Activated B cell treated with CpG ODN at 0.5 μM for 24 hours (primary cell): Measurements from ENCODE around the gene ATP6V1G1. TPM values are rescaled to one million over a fixed set of nuclear protein-coding genes. Genes with fewer than 3 reads are reported as not detected.

Source experiments
- ATAC-seq: fragments of 200-7000 bp; cut with Tn5 transposase; one replicate; pipeline ENCODE4 v1.10.0; 2021; ENCODE audit warnings: low read depth, mild to moderate bottlenecking, moderate library complexity
- CTCF ChIA-PET: fragments of 350-600 bp; sonication (Branson Sonifier 250); formaldehyde crosslinking; loops from one replicate; lab custom pipeline; 2021; ENCODE audit warnings: antibody characterized with exemption; lab: Charles Lee
- POLR2A ChIA-PET: fragments of 350-600 bp; sonication (Branson Sonifier 250); formaldehyde crosslinking; loops from one replicate; lab custom pipeline; 2021; ENCODE audit warnings: antibody characterized with exemption; lab: Charles Lee
- DNase-seq: peaks from one replicate; pipeline ENCODE4 v3.0.0; 2022
- H3K27ac Mint-ChIP-seq: one replicate; pipeline ENCODE4 v1.8.0; 2020; ENCODE audit warnings: mixed read lengths
- H3K27me3 Mint-ChIP-seq: one replicate; pipeline ENCODE4 v1.8.0; 2021; ENCODE audit warnings: mixed read lengths
- H3K36me3 Mint-ChIP-seq: one replicate; pipeline ENCODE4 v1.8.0; 2021; ENCODE audit warnings: low read depth, mixed read lengths
- H3K4me1 Mint-ChIP-seq: one replicate; pipeline ENCODE4 v1.8.0; 2021; ENCODE audit warnings: mixed read lengths
- H3K4me3 Mint-ChIP-seq: one replicate; pipeline ENCODE4 v1.8.0; 2020; ENCODE audit warnings: mild to moderate bottlenecking, mixed read lengths
- H3K9me3 Mint-ChIP-seq: one replicate; pipeline ENCODE4 v1.8.0; 2020; ENCODE audit warnings: mixed read lengths
- intact Hi-C: fragments of 100-400 bp; cut with micrococcal nuclease; formaldehyde crosslinking; loops from one replicate; pipeline ENCODE4 v1.15.1; 2024
- total RNA-seq: library from RNA; stranded (reverse); gene quantifications from 2 replicates; pipeline ENCODE4 v1.2.3, GENCODE V29; 2022
- TF ChIP-seq, protein P1 (sequence below): fragments of 200-600 bp; IDR thresholded peaks from one replicate; pipeline ENCODE4 v1.8.0; 2022; ENCODE audit warnings: antibody characterized with exemption, mild to moderate bottlenecking

Gene ATP6V1G1
- total RNA-seq, 1 donor from 2014 or later = 68.4 TPM

- ChIA-PET CTCF (no interaction called here), POLR2A (no interaction called here)
- intact Hi-C loops = no loop called here
- Mint-ChIP-seq H3K9me3 (no peaks in the 10 kb centered on the region), H3K36me3 (no peaks in the 10 kb centered on the region), H3K4me3 (no peak overlapping the region), H3K27me3 (no peaks in the 10 kb centered on the region), H3K4me1 (peaks cover 7% of the 10 kb centered on the region), H3K27ac (no peak overlapping the region)
- ATAC-seq = no peak
- TF ChIP-seq, protein P1, sequence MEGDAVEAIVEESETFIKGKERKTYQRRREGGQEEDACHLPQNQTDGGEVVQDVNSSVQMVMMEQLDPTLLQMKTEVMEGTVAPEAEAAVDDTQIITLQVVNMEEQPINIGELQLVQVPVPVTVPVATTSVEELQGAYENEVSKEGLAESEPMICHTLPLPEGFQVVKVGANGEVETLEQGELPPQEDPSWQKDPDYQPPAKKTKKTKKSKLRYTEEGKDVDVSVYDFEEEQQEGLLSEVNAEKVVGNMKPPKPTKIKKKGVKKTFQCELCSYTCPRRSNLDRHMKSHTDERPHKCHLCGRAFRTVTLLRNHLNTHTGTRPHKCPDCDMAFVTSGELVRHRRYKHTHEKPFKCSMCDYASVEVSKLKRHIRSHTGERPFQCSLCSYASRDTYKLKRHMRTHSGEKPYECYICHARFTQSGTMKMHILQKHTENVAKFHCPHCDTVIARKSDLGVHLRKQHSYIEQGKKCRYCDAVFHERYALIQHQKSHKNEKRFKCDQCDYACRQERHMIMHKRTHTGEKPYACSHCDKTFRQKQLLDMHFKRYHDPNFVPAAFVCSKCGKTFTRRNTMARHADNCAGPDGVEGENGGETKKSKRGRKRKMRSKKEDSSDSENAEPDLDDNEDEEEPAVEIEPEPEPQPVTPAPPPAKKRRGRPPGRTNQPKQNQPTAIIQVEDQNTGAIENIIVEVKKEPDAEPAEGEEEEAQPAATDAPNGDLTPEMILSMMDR = no peak
- no peak for DNase-seq
Observed at GRCh38 chr9:114580609-114581193, 6.9 kb upstream of the ATP6V1G1 start.

- Mint-ChIP-seq H3K27me3 (no peaks in the 10 kb centered on the region), H3K36me3 (peaks cover 11% of the 10 kb centered on the region), H3K4me3 (no peak overlapping the region), H3K9me3 (no peaks in the 10 kb centered on the region), H3K27ac (no peak overlapping the region), H3K4me1 (peaks cover 17% of the 10 kb centered on the region)
- CTCF ChIA-PET = interaction anchor here (0.7 to 1.2 kb wide), 2 partner anchors 9 to 70 kb away, joined by 3 read pairs; no protein-coding TSS in a partner anchor
- POLR2A ChIA-PET = interaction anchor here (1.7 kb wide), 1 partner anchor 9 kb away, joined by 9 read pairs; no protein-coding TSS in a partner anchor
- no peak for DNase-seq
- no peak for ATAC-seq
- TF ChIP-seq, protein P1 = no peak
- intact Hi-C loops = no loop called here
Observed at GRCh38 chr9:114583371-114584155, 4.0 kb upstream of the ATP6V1G1 start.

- DNase-seq (no peak), ATAC-seq (no peak)
- H3K4me1 Mint-ChIP-seq = peaks cover 59% of the 10 kb centered on the region
- peak overlapping the region; percentile 99 for H3K4me3 Mint-ChIP-seq
- H3K9me3 Mint-ChIP-seq = no peaks in the 10 kb centered on the region
- CTCF ChIA-PET = interaction anchor here (0.6 to 7.1 kb wide), 5 partner anchors 50 to 182 kb away, joined by 3 to 136 read pairs (median 6); no protein-coding TSS in a partner anchor
- intact Hi-C loops = loop anchor here (1.0 kb wide), 1 partner anchor 84 kb away; no protein-coding TSS in a partner anchor
- peaks cover 34% of the 10 kb centered on the region for H3K36me3 Mint-ChIP-seq
- TF ChIP-seq, protein P1 = no peak
- H3K27me3 Mint-ChIP-seq = no peaks in the 10 kb centered on the region
- POLR2A ChIA-PET = interaction anchor here (0.7 to 11.7 kb wide), 24 partner anchors 12 to 239 kb away, joined by 3 to 161 read pairs (median 5); partner anchors contain the start of genes AKNA and TMEM268
- H3K27ac Mint-ChIP-seq = peak overlapping the region; percentile 99
Observed at GRCh38 chr9:114588210-114588609, 641 bp downstream of the ATP6V1G1 start.

- H3K27ac Mint-ChIP-seq = peak overlapping the region; percentile 99
- H3K9me3 Mint-ChIP-seq = no peaks in the 10 kb centered on the region
- peaks cover 64% of the 10 kb centered on the region for H3K4me1 Mint-ChIP-seq
- H3K4me3 Mint-ChIP-seq = peak overlapping the region; percentile 99
- no peak for DNase-seq
- ChIA-PET CTCF (interaction anchor here (1.0 to 7.1 kb wide), 3 partner anchors 51 to 183 kb away, joined by 3 to 136 read pairs (median 3); no protein-coding TSS in a partner anchor), POLR2A (interaction anchor here (0.7 to 11.7 kb wide), 13 partner anchors 11 to 201 kb away, joined by 3 to 161 read pairs (median 5); partner anchors contain the start of genes AKNA and TMEM268)
- TF ChIP-seq, protein P1 = no peak
- intact Hi-C loops = loop anchor here (1.0 kb wide), 1 partner anchor 85 kb away; no protein-coding TSS in a partner anchor
- ATAC-seq = no peak
- H3K27me3 Mint-ChIP-seq = no peaks in the 10 kb centered on the region
- peaks cover 41% of the 10 kb centered on the region for H3K36me3 Mint-ChIP-seq
Observed at GRCh38 chr9:114588651-114589526, 1.3 kb downstream of the ATP6V1G1 start.
